ENCODE data around the gene CISD1. TPM values are rescaled to one million over a fixed set of nuclear protein-coding genes. Genes with fewer than 3 reads are reported as not detected.

CISD1 gene
- total RNA-seq, 1 donor from 2014 or later, result 22.6 TPM

GRCh38 chr10:58335306-58336005, 66.5 kb downstream of the CISD1 start:
- Mint-ChIP-seq H3K4me3 (ENCODE audit: unreplicated experiment) (peak overlapping the region; percentile 94), H3K9me3 (ENCODE audit: low read depth) (no peaks in the 10 kb centered on the region), H3K36me3 (ENCODE audit: low read depth) (no peaks in the 10 kb centered on the region), H3K27me3 (ENCODE audit: low read depth) (peaks cover 16% of the 10 kb centered on the region), H3K27ac (ENCODE audit: unreplicated experiment) (peak overlapping the region; percentile 81), H3K4me1 (ENCODE audit: low read depth) (peaks cover 24% of the 10 kb centered on the region)
- TF ChIP-seq CTCF (IDR thresholded peaks at IDR 0.05), result no peak
- no peak for DNase-seq (ENCODE audit: low spot score)

DNA sequence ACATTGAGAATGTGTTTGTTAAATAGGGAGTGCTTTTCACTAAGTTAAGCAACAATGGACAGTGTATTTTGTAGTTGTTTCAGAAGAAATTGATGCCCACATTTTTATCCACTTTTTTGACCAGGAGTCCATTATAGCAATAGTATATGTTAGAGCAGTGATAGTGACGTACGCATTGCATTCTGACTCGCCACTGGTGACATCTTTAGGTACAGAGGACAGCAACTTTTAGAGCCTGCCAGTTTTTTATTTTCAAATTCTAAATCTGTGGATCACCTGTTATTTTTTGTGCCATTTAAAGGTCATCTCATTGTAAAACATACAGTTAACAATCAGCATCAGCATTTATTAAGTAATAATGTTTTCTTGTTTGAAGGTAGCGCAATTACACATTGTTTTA, 67.3 kb downstream of the CISD1 start:
- no peak for TF ChIP-seq CTCF (IDR thresholded peaks at IDR 0.05)
- Mint-ChIP-seq H3K36me3 (ENCODE audit: low read depth) (no peaks in the 10 kb centered on the region), H3K27me3 (ENCODE audit: low read depth) (peaks cover 11% of the 10 kb centered on the region), H3K27ac (ENCODE audit: unreplicated experiment) (no peak overlapping the region), H3K9me3 (ENCODE audit: low read depth) (no peaks in the 10 kb centered on the region), H3K4me3 (ENCODE audit: unreplicated experiment) (peak overlapping the region; percentile 94), H3K4me1 (ENCODE audit: low read depth) (peaks cover 28% of the 10 kb centered on the region)
- DNase-seq (ENCODE audit: low spot score), result no peak

Other genes starting within 250 kb of the CISD1 start
- gene IPMK, start 1.3 kb upstream of the CISD1 start, total RNA-seq, result 2.9 to 3.3 TPM (median 3.0 TPM) in 3 replicates
- gene UBE2D1, start 65.8 kb downstream of the CISD1 start, total RNA-seq, result 12.7 to 13.0 TPM (median 12.7 TPM) in 3 replicates
- gene TFAM, start 116.2 kb downstream of the CISD1 start, total RNA-seq, result 14.8 to 16.1 TPM (median 15.5 TPM) in 3 replicates
- 32.2 to 51.1 TPM (median 32.4 TPM) in 3 replicates for gene BICC1, start 243.7 kb downstream of the CISD1 start, total RNA-seq

Data from chondrocyte (in vitro differentiated cells).